BJ (cell line): ENCODE data around the gene ANKRD17. TPM values are rescaled to one million over a fixed set of nuclear protein-coding genes. Genes with fewer than 3 reads are reported as not detected.

Source experiments
- CTCF ChIA-PET: fragments of 350-600 bp; formaldehyde crosslinking; extraction: SDS; loops from one replicate; lab custom pipeline; 2021; ENCODE audit warnings: antibody characterized with exemption, inconsistent platforms; lab: Yijun Ruan, JAX
- POLR2A ChIA-PET: fragments of 300-600 bp; sonication (Branson Sonifier 250); formaldehyde crosslinking; extraction: SDS; loops from one replicate; lab custom pipeline; 2021; ENCODE audit warnings: antibody characterized with exemption; lab: Charles Lee
- DNase-seq: peaks from one replicate; pipeline ENCODE4 v3.0.0-alpha.2; 2011; ENCODE audit warnings: low read depth
- H3K27me3 ChIP-seq: 2 replicates; pipeline ENCODE4 v1.6.0; 2011; ENCODE audit warnings: low read length; ENCODE audit not compliant: control insufficient read depth, insufficient read depth
- H3K36me3 ChIP-seq: 2 replicates; pipeline ENCODE4 v1.5.1; 2011; ENCODE audit warnings: low read length; ENCODE audit not compliant: control insufficient read depth, insufficient read depth
- H3K4me3 ChIP-seq: 2 replicates; pipeline ENCODE4 v1.5.1; 2011; ENCODE audit warnings: low read depth, mild to moderate bottlenecking, control low read depth, low read length
- polyA plus RNA-seq: library from polyadenylated mRNA; depleted of rRNA; stranded (reverse); fragments of >200 nt; gene quantifications from 2 replicates; pipeline ENCODE4 v1.2.3, GENCODE V29; 2011
- TF ChIP-seq, protein P1 (sequence below): IDR thresholded peaks from 2 replicates; pipeline ENCODE4 v1.5.1; 2011; ENCODE audit warnings: low read depth, mild to moderate bottlenecking, control low read depth, inconsistent platforms, low read length, moderate library complexity; ENCODE audit not compliant: insufficient read depth

Gene ANKRD17
- polyA plus RNA-seq, 1 experiment = 39.6 TPM

DNA sequence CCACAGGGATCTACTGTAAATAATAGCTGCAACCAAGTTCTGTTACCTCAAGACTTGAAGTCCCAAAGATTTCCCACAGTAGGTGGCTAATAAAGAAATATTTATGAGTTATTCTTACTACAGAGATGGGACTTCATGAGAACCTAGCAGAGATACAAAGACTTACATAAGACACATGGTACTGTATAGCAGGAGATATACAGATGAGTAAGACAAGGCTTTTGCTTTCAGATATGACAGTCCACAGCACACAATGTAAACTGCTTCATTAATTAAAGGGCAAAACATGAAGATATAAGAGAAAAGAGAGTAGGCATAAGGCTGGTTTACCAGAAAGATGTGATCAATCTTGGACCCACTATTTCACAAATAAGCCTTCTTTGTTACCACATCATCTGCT is 6.6 kb downstream of the ANKRD17 start:
- POLR2A ChIA-PET = no interaction called here
- TF ChIP-seq, protein P1, sequence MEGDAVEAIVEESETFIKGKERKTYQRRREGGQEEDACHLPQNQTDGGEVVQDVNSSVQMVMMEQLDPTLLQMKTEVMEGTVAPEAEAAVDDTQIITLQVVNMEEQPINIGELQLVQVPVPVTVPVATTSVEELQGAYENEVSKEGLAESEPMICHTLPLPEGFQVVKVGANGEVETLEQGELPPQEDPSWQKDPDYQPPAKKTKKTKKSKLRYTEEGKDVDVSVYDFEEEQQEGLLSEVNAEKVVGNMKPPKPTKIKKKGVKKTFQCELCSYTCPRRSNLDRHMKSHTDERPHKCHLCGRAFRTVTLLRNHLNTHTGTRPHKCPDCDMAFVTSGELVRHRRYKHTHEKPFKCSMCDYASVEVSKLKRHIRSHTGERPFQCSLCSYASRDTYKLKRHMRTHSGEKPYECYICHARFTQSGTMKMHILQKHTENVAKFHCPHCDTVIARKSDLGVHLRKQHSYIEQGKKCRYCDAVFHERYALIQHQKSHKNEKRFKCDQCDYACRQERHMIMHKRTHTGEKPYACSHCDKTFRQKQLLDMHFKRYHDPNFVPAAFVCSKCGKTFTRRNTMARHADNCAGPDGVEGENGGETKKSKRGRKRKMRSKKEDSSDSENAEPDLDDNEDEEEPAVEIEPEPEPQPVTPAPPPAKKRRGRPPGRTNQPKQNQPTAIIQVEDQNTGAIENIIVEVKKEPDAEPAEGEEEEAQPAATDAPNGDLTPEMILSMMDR = no peak
- CTCF ChIA-PET = no interaction called here
- Histone ChIP-seq H3K4me3 (no peak overlapping the region), H3K27me3 (no peaks in the 10 kb centered on the region), H3K36me3 (no peaks in the 10 kb centered on the region; the same call in 1 of the 2 replicates)
- no peak for DNase-seq

DNA sequence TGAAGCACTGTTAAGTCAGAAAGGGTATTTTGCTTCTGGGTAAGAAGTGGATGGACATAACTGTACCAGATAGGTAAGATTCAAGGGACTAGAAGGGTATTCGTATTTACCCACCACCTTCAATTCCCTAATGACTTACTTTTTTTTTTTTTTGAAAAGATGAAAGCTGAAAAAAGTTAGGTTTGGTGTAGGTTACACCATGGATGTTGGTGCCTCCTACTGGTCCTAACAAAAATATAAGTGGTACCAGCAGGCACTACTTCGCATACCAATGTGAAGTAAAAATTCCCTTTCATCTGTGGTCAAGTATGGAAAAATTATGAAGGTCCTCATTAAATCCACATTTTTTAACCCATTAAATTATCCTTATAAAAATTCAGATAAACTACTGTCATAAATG is 7.2 kb downstream of the ANKRD17 start:
- TF ChIP-seq, protein P1 = no peak
- no peaks in the 10 kb centered on the region for H3K27me3 ChIP-seq
- ChIA-PET CTCF (no interaction called here), POLR2A (no interaction called here)
- no peak for DNase-seq
- H3K36me3 ChIP-seq = no peaks in the 10 kb centered on the region; the same call in 1 of the 2 replicates
- no peak overlapping the region for H3K4me3 ChIP-seq

DNA sequence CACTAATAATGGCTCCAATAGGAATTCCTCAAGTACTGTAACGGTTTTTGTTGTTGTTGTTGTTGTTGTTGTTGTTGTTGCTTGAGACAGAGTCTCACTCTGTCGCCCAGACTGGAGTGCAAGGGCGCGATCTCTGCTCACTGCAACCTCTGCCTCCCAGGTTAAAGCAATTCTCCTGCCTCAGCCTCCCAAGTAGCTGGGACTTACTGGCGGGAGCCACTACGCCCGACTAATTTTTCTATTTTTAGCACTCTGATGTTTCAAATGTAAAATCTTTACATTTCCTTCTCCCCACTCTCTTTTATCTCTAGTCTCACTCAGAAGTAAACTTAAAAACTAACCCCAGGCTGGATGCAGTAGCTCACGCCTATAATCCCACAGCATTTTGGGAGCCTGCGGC is 8.0 kb downstream of the ANKRD17 start:
- Histone ChIP-seq H3K36me3 (no peaks in the 10 kb centered on the region; the same call in 1 of the 2 replicates), H3K4me3 (no peak overlapping the region), H3K27me3 (no peaks in the 10 kb centered on the region)
- TF ChIP-seq, protein P1 = no peak
- ChIA-PET POLR2A (no interaction called here), CTCF (no interaction called here)
- DNase-seq = no peak

DNA sequence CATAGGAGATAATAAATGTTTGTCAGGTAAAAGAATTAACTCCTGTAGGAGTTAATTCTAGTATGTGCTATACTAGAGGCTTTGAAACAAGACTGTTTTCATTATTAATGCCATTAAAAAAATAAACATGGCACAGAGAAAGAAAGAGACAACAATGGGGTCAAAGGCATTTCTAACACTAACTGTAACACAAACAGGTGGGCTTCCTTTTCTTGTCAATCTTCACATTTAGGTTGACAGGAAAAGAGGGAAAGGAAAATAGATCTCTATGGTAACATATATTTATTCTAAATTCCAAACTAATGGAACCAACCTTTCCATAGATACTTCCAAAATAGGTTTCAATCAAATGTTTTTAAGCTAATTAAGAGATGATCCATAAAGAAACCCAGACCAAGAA is 9.8 kb downstream of the ANKRD17 start:
- Histone ChIP-seq H3K36me3 (no peaks in the 10 kb centered on the region; the same call in 1 of the 2 replicates), H3K4me3 (no peak overlapping the region), H3K27me3 (no peaks in the 10 kb centered on the region)
- ChIA-PET POLR2A (no interaction called here), CTCF (interaction anchor here (2.1 kb wide), 1 partner anchor 8 kb away, joined by 7 read pairs; no protein-coding TSS in a partner anchor)
- no peak for DNase-seq
- TF ChIP-seq, protein P1 = no peak

DNA sequence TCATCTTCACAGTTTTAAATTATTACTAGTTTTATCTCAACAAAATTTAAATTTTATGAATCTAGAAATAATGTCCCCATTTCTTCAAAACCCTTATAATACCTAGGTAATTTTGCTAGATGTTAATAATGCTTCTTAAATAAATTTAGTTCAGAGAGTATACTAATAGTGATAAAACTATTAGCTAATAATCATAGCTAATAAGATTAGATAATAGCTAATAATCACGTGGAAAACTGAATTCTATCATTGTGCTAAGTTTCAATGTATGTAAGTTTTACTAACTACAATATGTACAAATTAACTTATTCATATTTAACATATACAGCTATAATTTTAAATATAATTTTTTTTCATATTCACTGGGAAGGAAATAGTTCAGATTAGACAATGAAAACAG is 10.2 kb downstream of the ANKRD17 start:
- ChIA-PET CTCF (interaction anchor here (2.1 kb wide), 1 partner anchor 9 kb away, joined by 7 read pairs; no protein-coding TSS in a partner anchor), POLR2A (no interaction called here)
- Histone ChIP-seq H3K4me3 (no peak overlapping the region), H3K36me3 (no peaks in the 10 kb centered on the region; the same call in 1 of the 2 replicates), H3K27me3 (no peaks in the 10 kb centered on the region)
- TF ChIP-seq, protein P1 = no peak
- no peak for DNase-seq
